Stimulated activated CD4-positive, alpha-beta T cell treated with anti-CD3 and anti-CD28 coated beads, Interleukin-1b, Interleukin-23, amount 100 ng/mL, for 24 hours (primary cell): ENCODE results near the gene PRKAG2.
"Not testable (repeated sequence)": the region's sequence is repeated elsewhere in the genome, so short reads cannot be mapped to it uniquely, and the experiment has no call there.

Experiments used
- DNase-seq, 4 experiments: peaks; one replicate each; pipeline ENCODE4 v3.0.0-alpha.2; 2020; ENCODE audit warnings: low read depth in 4 of 4, low spot score in 1 of 4

The PRKAG2 gene

DNA sequence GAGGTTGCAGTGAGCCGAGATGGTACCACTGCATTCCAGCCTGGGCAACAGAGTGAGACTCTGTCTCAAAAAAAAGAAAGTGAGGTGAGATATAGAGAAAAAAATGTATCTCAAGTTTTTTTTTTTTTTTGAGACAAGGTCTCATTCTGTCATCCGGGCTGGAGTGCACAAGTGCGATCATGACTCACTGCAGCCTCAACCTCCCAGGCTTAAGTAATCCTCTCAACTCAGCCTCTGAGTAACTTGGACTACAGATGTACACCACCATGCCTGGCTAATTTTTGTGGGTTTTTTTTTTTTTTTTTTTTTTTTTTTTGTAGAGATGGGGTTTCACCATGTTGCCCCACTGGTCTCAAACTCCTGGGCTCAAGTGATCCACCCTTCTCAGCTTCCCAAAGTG is 303.9 kb downstream of the PRKAG2 start:
- not testable (repeated sequence) for DNase-seq

DNA sequence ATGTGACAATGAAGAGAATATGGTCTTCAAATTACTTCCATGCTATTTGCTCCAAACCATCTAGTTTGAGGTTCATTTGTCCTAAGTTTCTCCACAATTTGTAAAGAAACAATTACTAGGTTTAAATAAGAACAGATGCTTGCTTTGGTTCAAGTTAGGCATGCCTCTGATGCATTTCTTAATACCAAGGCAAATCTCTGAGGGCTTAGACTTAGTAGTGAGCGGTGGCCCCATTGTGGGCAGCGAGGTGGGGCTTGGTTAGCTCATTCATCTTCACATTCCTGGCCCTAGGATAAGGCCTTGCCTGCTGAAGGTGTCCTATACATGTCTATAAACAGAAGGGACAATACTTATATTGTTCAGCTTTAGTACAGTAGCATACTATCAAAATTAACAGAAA is 304.8 kb downstream of the PRKAG2 start:
- DNase-seq: no peak

DNA sequence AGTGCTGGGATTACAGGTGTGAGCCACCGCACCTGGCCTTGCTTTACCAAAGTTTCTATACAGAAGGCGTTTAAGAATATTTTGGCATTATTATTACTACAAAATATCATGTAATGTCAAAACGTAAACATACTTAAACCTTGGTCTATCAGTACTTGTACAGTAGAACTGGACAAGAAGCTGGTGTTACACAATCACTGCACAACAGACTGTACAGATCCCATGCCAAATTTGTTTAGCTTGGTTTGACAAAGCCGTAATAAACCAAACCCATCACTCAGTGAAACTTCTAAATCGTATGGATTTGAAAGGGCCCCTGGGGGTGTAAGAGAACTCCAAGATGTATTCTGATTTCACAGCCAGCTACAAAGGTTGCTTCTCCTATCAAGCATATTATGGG is 305.4 kb downstream of the PRKAG2 start:
- DNase-seq: no peak

DNA sequence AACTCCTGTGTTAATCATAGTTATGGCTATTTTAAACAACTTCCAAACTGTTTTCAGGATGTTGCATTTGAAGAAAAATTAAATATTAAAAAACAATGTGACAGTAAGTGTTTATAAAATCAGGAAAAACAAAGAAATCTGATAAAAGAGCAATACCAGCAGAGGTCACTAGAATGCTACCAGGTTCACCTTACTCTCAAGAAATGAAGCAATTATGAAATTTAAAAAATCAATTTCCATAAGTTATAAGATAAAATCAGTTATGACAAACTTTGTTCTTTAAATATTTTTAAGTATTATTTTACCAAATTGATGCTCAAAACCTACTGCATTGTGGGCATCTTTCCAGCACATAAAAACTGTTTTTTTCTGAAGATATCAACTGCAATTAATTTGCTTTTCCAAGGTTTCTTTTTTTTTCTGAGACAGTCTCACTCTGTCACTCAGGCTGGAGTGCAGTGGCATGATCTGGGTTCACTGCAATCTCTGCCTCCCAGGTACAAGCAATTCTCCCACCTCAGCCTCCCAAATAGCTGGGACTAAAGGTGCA is 306.5 kb downstream of the PRKAG2 start:
- no peak for DNase-seq

DNA sequence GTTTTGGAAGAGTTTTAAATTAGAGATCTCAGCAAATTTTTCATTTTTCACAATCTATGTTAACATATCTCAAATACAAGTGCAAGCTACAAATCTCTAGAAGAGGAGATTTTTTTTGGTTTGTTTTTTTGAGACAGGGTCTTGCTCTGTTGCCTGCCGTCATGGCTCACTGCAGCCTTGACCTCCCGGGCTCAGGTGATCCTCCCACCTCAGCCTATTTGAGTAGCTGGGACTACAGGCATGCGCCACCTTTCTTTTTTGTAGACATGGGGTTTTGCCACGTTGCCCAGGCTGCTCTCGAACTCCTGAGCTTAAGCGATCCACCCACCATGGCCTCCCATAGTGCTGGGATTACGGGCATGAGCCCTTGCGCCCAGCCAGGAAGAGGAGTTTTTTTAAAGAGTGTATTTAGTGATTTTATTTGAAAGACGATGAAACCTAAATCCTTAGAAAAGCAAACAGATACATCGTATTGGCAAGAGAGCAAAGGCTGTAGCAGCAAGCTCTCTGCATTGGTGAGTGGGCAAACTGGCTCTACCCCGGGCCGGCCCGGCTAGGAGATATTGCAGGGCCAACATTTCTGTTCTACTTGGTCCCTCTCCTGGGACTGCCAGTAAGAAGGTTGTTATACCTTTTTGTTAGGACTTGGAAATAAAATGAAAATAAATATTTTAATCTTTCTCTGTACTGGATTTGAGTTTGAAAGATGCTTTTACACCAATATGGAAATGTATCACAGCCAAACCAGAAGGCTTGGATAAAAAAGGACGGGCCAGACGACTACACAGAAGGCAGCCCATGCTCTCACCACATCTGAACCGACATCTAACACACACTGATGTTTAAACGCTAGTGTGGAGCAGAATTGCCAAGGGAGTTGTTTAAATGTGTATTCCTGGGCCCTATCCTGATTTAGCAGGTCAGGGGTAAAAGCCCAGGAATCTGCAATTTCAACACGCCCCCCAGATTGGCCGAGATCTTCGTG is 307.7 kb downstream of the PRKAG2 start:
- DNase-seq: no peak

DNA sequence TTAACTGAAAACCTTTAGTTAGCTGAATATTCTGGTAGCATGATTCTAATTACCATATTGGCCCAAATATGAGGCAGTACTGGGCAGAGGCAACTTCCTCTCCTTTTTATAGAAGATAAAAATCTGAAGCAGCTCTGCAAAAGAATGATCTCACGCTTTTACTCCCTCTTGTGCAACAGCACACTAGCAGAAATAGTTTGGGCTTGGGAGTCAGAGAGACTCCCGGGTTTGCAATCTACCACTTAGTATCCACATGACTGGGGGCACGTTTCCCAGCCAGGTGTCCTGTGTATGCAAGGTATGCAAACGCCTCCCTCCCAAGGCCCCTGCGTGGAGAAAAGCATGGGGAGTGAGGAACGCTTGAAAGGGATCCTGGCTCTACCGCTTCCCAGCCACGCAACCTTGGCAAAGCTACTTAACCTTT is 310.0 kb downstream of the PRKAG2 start:
- DNase-seq: no peak

DNA sequence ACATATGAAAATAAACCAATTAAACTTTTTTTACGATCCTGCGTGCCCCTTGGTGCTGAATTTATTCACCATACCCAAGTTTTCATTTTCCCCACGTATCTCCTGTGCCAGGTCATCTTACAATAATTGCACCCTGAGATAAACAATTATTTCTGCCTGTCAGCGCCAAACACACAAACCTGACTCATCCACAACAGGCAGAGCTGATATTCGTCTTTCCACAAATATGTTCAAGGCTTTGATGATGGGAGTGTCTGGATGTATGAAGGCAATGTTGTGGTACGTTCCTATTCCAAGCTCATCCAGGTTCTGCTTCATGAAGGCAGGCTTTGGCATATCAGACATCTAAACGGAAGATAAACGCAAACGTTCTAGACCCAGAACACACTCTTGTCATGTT is 311.4 kb downstream of the PRKAG2 start:
- DNase-seq: no peak

DNA sequence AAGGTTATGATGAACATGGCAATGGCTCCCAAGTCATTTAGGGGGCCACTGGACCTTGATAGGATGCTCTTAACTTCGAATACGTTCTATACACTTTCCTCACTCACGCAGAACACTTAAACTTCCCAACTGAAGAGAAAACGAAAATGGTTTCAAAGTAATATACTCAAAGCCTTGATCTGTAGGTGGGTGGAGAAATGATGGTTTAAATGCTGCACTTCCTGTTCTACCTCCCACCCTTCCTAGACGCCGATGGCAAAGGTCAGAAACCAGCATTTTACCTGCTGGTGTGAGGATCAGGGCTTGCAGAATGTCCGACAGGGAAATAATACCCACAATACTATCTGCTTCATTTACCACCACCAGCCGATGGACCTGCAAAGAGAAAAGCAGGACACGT is 316.7 kb downstream of the PRKAG2 start:
- no peak for DNase-seq

DNA sequence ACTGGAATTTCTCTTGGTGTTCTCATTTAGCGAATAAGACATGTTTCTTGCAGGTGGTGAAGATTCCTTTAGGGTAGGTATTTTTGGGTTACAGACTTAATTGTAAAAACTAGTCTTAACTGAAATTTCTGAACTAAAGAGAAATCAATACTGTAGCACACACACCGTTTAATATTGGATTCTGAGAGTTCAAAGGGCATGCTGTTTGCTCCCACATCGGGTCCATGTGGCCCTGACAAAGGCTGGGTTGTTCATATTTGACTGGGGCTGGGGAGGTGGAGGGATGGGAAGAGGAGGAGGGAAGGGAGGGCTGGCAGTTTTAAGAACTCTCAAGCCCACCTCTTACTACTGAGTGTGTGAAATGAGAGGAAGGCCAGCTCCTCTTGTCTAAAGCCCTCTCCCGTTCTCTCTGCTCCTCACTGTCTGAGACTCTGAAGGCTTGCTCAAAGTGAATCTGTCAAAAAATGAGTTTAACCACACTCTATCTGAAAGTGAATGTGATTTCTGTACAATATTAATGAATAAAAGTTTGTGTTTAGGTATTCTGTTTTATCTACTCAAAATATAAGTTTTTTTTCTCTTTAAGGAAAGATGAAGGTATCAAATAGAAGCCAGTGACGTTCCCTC is 317.2 kb downstream of the PRKAG2 start:
- DNase-seq: no peak

DNA sequence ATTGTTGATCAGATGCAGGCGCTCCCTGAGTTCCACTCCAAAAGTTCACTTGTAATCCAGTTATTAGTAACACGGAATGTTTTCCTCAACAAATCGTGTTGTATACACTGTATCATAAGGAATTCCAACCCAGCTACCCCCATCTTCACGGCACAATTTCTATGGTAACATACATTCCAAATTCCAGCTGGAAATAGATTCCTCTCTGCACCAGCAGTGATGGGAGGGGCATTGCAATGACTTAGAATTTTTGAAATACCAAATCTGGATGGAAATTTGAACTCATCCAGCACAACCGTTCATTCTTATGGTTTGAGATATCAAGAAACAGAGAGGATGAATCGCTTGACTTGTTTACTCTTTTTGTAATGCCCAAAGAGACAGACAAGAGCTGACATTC is 318.3 kb downstream of the PRKAG2 start:
- no peak for DNase-seq

DNA sequence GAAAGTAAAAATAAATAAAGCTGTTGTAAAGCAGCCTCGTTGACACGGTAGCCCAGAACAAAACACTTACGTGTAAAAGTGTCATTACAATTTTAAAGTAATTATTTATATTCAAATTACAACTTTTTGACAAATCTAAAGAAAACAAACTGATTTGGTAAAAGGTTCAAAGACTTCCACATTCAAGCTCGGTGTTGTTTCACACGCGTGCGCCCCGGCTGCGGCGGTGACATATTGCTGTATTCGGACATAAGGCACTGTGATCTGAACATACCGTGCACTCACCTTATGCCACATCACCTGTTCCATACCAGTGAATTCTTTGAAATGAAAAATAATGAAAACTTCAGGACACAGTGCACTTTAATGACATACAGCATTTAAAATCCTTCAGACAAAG is 320.3 kb downstream of the PRKAG2 start:
- no peak for DNase-seq

DNA sequence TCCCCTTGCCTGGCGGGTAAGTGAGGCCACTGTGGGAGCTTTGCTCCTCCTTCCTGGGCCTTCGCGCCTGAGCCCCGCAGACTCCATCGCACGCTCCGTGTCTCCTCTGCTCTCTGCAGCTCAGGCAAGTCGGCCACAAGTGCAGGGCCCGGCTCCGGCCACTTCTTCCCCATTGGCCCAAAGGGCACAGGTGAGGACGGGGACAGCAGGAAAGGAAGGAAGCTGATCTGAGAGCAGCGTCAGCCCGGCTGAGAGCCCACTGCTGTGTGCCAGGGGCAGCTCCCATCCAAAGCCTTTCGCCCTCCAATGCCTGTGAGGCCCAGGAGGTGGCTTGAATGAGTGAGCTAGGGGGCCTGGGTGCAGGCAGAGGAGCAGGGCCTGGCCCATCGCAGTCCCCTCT is 323.6 kb downstream of the PRKAG2 start:
- no peak for DNase-seq

DNA sequence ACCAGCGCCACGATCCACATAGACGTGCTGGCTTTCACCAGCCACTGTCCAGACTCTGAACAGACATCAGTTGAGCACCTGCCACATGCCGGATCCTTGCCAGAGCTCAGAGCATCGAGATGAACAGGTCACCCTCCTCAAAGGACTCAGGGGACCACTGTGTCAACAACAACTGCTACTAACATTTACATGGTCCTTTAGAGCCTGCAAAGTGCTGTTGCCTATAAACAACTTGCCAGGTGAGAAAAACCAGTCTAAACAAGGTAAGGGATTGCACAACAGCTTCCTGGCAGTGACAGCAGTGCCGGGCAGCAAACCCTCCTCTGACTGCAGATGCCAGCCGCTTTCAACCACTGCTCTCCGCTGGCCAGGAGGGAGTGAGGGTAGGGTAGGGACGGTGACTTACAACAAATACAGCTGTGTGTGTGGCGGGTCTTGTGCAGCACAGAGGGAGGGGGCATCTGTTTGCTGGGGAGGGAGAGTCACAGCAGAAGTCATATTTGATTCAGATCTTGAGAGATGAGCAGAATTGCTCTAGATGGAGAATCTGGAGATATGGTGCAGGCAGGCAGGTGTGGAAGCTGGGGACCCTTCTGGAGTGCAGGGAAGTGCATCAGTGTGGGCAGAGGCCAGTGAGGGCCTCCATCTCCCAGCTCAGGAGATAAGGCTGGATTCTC is 324.4 kb downstream of the PRKAG2 start:
- no peak for DNase-seq

DNA sequence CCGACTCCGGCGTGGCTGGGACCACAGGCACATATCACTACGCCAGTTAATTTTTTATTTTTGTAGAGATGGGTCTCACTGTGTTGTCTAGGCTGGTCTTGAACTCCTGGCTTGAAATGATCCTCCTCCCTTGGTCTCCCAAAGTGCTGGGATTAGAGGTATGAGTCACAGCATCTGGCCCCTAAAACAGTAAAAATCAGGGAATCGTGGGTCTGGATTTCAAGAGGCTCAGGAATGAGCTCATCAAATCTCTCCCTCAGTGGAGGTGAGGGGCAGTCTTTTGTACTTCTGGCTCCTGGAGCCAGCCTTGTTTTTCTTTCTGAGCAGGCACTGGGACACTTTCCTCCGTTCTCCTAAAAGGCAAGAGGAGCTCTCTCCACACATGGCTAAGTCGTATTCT is 325.1 kb downstream of the PRKAG2 start:
- DNase-seq: no peak

DNA sequence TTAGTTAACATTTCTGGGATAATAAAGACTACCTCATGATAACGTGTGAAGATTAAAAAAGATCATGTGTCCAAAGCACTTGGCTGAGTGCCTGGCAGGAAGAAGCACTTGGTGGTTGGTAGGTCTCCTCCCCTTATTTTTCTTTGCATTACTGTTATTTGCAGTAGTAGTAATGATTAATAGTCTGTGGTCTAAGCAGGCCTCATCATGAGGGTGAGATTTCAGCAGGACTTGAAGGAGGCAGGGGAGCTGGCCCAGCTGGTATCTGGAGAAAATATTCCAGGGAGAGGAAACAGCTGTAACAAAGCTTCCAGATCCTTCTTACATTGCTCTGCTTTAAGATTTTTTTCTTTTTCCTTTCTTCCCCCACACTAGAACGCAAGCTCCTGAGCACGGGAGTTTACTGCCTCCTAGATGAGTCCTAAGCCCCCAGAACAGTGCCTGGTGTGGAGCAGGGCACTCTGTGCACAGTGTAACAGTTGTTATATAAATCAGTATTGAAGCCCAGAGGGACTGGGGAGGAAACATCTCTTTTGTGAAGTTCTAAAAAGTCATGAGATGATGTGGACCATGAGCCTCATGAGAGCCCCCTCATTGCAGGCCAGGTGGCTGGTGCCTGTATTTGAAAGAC is 326.1 kb downstream of the PRKAG2 start:
- DNase-seq: no peak

DNA sequence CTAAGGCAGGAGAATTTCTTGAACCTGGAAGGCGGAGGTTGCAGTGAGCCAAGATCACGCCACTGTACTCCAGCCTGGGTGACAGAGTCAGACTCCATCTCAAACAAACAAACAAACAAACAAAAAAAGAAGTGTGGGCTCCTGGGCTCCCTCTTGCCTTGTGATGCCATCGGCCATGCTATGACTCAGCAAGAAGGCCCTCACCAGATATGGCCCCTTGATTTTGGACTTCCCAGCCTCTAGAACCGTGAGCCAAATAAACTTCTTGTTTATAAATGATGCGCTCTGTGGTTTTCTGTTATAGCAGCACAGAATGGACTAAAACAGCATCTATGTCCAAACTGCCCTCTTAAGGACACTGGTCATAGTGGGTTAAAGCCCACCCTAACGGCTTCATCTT is 327.3 kb downstream of the PRKAG2 start:
- no peak for DNase-seq

DNA sequence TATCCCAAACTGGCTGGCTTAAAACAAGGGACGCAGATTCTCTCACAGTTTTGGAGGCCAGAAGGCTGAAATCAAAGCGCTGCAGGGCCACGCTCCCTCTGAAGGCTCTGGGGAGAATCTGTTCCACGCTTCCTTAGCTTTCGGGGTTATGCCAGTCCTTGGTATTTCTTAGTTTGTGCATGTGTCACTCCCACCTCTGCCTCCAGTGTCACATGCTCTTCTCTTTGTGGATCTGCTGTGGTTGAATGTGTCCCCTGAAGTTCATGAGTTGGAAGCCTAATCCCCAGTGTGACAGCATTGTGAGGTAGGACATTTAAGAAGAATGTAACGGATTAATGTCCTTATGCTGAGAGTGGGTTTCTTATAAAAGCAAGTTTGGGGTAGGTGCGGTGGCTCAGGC is 327.8 kb downstream of the PRKAG2 start:
- DNase-seq: no peak

DNA sequence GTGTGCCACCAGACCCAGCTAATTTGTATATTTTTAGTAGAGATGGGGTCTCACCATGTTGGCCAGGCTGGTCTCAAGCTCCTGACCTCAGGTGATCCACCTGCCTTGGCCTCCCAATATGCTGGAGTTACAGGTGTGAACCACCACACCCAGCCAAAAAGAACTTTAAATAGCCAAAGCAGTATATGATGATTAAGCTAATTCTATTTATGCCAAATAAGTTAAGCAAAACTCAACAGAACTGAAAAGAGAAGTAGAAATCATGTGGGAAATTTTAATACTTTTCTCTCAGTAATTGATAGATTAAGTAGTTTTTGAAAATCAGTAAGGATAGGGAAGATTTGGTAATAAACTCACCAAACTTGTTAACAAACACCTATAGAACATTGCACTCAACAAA is 332.7 kb downstream of the PRKAG2 start:
- DNase-seq: no peak

DNA sequence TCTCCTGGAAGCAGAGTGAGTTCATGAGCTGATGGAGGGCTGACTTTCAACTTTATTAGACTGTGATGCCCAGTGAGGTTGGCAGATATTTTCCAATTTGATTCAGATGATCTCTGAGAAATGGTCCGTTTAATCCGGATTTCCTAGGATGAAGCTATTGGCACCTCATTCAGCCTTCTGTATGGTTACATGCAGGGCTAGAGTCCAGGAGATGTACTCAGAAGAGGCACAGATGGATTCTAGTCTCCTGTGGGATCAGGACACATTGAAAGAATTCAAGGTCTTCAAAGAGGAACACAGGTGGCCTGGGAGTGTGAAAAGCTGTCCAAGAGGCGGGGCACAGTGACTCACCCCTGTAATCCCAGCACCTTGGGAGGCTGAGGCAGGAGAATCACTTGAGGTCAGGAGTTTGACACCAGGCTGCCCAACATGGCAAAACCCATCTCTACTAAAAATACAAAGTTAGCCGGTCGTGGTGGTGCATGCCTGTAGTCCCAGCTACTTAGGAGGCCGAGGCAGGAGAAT is 334.2 kb downstream of the PRKAG2 start:
- DNase-seq: no peak

DNA sequence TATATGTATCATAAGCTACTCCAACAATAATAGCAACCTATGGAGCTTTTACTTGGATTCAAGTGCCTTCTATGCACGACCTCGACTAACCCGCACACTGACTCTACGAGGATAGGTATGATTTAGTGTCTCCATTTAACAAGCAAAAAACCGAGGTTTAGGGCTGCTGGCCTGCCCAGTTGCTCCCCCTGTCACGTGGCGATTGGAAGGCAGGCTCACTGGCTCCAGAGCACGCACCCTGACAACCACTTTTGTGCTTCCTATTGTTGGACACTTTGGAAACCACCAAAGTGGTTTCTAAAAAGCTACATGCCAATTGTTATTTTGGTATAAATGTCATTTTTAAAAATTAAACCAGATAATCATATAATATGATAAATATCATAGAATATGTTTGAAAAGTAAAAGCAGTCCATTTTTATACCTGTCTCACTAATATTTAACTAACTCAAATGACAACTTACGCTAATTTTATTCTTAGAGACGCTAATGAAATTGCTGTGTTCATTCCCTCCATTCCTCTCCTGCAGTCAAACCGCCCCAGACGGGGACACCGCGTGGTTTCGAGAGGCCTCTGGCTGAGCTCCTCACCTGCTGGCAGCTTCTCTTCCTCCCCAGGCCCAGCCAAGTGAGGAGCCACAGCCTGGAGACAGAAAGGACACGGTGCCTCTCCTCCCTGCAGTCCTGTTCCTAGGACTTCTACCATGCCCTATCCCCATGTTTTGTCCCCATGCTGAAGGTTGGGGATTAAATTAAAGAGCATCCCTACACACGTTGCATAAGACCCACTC is 335.0 kb downstream of the PRKAG2 start:
- no peak for DNase-seq
